Measurements from ENCODE around the gene LTBP3.
A peak's percentile ranks its signal among the peaks of the same experiment; 100 is the strongest.
"Not testable (repeated sequence)": the region's sequence is repeated elsewhere in the genome, so short reads cannot be mapped to it uniquely, and the experiment has no call there.

LTBP3 gene

DNA sequence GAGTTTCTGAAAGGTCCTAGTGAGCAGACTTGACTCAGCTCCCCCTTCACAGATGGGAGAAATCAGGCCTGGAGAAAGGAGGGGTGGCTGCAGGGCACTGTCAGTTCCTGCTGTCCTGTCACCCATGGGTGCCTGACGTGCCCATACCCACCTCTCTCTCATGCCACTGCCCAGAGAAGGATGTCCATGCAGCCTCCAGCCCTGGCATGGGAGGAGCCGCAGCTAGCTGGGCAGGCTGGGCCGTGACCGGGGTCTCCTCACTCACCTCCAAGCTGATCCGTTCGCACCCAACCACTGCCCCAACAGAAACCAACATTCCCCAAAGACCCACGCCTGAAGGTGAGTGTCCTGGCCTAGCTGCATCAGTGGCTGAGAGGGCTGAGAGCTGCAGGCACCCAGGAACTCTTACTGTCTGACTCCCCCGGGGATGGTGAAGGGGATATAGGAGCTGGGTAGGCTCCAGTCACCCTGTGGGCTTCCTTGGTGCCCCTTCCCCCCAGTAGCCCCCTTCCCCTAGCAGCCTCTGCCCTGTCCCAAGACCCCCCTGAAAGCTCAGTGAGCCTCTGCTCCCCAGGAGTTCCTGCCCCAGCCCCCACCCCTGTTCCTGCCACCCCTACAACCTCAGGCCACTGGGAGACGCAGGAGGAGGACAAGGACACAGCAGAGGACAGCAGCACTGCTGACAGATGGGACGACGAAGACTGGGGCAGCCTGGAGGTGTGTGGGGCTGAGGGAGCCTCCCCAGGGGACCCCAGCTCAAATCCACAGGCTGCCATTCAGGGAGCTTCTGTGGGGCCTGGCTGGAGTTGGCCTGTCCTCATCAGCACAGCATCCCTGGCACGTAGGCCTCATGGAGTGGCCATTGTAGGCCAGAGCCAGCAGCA lies 21.5 kb downstream of the LTBP3 start:
- DNase-seq (ENCODE audit: low read depth) = no peak

DNA sequence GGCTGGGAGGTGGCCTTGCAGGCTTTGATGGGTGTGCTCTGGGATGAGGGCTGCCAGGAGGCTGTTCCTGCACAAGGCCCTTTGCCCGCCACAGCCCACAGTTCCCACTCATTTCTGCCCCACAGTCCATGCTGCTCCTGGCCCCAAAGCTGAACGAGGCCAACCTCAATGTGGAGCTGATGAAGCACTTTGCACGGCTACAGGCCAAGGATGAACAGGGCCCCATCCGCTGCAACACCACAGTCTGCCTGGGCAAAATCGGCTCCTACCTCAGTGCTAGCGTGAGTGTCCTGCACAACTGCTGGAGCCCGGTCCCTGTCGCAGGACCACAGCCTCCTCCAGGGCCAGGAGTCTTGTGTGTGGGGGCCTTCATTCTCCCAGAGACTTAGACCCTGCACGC lies 23.1 kb downstream of the LTBP3 start:
- DNase-seq (ENCODE audit: low read depth) = no peak

DNA sequence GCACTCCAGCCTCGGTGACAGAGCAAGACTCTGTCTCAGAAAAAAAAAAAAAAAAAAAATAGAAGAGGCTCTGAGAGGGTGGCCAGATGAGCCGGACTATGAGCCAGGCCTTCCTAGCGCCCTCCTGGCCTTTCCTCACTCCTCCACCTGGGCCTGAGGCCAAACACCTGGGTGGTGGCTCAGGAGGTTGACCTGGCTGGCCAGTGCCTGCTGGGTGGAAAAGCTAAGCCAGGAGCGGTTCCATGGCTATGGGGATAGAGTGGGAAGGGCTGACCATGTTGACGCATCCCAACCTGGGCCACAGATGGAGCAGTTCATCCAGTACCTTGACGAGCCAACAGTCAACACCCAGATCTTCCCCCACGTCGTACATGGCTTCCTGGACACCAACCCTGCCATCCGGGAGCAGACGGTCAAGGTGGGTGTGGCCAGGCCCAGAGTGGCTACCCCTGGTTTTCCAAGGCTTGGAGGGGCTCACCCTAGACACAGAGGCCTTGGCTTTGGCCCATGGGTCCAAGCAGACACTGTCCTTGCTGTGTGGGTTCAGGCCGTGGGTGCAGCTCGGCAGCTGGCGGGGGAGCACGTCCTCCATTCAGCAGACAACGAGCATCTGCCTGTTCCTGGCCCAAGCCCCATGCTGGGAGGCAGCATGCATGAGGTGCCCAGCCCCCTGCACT lies 25.6 kb downstream of the LTBP3 start:
- DNase-seq (ENCODE audit: low read depth) = no peak

DNA sequence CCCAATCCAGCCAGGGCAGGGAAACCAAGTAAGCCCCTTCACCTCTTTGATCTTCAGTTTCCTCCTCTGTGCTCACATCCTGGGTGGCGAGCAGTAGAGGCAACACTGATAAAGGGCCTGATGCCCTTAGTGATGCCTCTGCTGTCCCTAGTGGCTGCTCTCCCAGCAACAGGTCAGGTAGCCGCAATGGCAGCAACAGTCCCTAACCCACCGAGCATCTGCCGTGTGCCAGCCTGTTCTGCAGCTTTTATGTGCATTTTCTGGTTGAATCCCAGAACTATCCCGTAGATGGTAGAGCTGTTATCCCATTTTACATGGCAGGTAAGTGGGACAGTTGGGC lies 28.0 kb downstream of the LTBP3 start:
- no peak for DNase-seq (ENCODE audit: low read depth)

DNA sequence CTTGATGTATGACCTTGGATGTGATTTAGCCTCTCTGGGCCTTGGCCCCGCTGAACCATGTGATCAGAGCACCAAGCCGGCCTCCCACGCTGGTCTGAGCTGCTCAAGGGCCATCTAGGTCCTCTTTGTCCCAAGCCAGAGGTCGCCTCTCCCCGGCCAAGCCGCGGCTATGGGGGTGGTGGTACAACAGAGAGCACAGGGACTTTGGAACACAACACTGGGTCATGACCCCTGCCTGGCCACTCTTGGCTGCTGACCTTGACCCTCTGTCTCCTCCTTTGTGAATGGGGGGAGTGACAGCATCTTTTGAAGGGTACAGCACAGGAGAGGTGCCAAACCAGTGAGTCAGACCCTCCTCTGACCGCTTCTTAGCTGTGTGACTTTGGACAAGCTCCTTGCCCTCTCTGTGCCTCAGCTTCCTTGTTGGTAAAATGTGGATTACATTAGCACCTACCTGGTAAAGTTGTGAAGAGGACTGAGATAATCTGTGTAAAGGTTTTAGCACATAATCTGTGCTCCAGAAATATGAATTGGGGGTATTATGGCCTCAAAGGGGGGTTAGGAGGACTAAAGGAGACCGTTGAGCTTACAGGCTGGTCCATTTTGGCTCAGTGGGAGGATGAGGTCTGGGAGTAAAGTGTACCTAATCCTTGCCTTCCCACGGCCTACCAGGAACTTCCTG lies 28.5 kb downstream of the LTBP3 start:
- DNase-seq (ENCODE audit: low read depth) = no peak

DNA sequence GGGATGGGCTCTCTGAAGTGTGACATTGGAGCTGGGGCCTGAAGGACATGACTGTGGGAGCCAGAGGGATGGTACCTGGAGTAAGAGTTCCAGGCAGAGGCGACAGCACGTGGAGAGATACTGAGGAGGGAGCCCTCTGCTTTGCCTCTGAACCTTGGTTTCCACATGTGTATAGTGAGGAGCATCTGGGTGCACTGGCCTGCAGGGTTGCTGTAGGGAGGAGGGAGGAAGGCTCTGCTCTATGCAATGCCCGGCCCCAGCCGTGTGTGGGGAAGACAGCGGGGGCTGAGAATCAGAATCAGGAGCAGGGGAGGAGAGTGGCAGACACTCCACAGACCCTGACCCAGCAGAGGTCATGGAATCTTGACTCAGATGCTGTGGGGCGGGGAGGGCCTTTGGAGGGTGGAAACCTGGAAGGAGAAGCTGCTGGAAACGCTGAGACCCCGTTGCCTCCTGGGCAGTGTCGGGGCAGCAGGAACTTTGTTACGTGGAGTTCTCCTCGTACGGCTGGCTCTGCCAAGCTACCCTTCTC lies 29.3 kb downstream of the LTBP3 start:
- no peak for DNase-seq (ENCODE audit: low read depth)

DNA sequence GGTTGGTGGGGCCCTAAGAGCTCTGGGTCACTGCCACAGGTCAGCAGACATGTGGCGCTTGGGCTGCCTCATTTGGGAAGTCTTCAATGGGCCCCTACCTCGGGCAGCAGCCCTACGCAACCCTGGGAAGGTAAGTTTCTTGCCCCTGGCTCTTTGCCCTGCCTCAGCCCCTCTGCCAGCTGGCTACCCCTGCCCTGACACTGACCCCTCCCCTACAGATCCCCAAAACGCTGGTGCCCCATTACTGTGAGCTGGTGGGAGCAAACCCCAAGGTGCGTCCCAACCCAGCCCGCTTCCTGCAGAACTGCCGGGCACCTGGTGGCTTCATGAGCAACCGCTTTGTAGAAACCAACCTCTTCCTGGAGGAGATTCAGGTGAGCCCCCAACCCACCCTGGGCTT lies 31.4 kb downstream of the LTBP3 start:
- DNase-seq (ENCODE audit: low read depth) = no peak

DNA sequence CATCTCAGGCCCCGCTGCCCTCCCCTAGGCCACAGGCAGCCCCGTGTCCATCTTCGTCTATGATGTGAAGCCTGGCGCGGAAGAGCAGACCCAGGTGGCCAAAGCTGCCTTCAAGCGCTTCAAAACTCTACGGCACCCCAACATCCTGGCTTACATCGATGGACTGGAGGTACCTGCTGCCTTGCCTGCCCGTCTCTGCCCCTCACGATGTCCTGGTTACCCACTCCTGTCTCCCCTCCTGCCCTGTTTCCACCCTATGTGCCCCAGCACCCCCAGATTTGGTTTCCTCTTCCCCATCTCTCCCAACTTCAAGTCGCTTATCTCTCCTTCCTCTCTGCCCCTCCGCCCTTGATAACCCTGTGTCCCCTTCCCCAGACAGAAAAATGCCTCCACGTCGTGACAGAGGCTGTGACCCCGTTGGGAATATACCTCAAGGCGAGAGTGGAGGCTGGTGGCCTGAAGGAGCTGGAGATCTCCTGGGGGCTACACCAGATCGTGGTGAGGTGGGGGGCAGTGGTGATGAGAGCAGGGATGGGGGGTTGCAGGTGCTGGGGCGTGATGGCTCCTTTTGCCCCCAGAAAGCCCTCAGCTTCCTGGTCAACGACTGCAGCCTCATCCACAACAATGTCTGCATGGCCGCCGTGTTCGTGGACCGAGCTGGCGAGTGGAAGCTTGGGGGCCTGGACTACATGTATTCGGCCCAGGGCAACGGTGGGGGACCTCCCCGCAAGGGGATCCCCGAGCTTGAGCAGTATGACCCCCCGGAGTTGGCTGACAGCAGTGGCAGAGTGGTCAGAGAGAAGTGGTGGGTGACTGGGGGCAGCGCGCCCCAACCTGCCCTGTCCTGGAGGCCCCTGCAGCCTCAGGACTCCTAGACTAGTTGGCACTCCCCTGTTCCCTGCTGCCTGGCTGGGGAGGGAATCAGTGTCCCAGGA lies 32.3 kb downstream of the LTBP3 start:
- no peak for DNase-seq (ENCODE audit: low read depth)

DNA sequence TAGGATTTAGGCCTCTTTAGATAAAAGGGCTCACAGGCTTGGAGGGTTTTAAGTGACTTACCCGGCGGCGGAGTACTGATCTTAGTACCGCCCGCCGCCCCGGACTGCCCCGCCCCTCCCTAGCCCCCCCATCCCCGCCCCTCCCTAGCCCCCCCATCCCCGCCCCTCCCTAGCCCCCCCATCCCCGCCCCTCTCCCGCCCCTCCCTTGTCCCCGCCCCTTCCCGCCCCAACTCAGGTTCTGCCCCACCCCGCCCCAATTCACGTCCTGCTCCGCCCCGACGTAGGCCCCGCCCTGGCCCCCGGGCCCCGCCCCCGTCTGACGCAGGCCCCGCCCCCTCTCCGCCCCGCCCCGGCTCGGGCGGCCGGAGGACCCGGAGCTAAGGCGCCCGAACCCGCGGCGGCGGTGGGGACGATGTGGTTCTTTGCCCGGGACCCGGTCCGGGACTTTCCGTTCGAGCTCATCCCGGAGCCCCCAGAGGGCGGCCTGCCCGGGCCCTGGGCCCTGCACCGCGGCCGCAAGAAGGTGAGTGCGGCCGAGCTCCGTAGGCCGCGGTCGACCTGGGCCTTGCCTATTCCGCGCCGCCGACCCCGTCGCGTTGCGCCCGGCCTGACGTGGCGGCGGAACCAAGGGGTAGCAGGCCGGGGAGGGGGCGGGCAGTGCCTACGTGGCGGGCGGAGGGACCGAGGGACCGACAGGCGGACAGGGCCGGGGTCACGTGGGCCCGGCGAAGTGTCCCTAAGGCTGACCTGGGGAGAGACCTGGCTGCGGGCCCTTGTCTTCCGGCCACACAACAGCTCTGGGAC lies 33.2 kb downstream of the LTBP3 start, which contains the start of gene SCYL1:
Gene SCYL1 (plus strand): TSS at position 343 of the 805 bp plus-strand sequence. CDS start 71 bp downstream, at position 414.
- peak; percentile 81 for DNase-seq (ENCODE audit: low read depth)

DNA sequence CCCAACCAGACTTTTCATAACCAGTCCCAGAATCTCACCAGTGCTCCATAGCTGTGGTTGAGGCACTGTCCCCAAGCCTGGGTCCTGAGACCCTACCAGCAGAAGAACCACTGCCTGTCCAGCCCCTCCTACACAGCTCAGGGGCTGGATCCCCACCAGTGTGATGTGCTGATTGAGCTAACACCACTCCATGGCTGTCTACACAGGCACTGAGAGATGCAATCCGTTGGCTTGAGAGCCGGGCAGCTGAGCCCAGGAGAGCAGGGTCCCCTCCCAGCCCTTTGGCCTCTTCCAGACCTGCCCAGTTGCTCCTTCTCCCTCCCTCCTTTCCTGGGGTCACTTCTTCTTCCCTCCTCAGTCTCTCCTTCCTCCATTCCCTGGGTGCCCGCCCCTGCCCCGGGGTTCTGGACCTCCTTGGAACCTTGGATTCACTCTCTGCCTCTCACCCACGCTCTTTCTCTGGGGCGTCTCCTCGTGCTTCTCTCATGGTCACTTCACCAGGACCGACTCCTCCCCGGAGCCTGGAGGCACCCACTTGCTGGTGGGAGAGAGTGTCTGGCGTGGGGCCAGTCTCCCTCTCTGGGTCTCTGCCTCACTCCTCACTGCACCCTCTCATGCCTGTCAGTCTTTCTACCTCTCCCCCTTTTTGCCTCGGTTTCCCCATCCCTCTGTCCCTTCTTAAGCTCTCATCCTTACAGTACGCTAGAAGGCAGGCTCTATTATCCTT lies 34.0 kb downstream of the LTBP3 start:
- no peak for DNase-seq (ENCODE audit: low read depth)

DNA sequence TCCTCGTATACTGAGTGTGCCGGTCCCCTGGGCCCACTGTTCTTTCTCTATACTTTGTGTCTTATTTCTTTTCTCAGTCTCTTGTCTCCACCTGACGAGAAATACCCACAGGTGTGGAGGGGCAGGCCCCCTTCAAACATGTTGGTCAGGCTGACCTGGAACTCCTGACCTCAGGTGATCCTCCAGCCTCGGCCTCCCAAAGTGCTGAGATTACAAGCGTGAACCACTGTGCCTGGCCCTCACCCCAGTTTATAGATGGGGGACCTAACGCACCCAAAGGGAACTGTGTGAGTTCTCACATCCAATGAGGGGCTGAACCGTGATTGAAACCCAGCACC lies 34.6 kb downstream of the LTBP3 start:
- not testable (repeated sequence) for DNase-seq (ENCODE audit: low read depth)

DNA sequence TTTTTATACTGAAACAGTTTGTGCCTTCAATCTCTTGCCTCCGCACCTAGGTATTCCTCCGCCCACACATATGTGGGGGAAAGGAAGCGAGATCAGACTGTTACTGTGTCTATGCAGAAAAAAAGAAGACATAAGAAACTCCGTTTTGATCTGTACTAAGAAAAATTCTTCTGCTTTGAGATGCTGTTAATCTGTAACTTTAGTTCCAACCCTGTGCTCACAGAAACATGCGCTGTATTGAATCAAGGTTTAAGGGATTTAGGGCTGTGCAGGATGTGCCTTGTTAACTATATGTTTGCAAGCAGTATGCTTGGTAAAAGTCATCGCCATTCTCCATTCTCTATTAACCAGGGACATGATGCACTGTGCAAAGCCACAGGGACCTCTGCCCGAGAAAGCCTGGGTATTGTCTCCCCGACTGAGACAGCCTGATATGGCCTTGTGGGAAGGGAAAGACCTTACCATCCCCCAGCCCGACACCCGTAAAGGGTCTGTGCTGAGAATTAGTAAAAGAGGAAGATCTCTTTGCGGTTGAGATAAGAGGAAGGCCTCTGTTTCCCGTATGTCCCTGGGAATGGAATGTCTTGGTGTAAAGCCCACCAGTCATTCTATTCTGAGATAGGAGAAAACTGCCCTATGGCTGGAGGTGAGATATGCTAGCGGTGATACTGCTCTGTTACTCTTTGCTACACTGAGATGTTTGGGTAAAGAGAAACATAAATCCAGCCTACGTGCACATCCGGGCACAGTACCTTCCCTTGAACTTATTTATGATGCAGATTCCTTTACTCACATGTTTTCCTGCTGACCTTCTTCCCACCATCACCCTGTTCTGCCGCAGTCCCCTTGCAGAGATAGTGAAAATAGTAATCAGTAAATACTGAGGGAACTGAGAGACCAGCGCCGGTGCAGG lies 35.2 kb downstream of the LTBP3 start:
- DNase-seq (ENCODE audit: low read depth) = not testable (repeated sequence)

DNA sequence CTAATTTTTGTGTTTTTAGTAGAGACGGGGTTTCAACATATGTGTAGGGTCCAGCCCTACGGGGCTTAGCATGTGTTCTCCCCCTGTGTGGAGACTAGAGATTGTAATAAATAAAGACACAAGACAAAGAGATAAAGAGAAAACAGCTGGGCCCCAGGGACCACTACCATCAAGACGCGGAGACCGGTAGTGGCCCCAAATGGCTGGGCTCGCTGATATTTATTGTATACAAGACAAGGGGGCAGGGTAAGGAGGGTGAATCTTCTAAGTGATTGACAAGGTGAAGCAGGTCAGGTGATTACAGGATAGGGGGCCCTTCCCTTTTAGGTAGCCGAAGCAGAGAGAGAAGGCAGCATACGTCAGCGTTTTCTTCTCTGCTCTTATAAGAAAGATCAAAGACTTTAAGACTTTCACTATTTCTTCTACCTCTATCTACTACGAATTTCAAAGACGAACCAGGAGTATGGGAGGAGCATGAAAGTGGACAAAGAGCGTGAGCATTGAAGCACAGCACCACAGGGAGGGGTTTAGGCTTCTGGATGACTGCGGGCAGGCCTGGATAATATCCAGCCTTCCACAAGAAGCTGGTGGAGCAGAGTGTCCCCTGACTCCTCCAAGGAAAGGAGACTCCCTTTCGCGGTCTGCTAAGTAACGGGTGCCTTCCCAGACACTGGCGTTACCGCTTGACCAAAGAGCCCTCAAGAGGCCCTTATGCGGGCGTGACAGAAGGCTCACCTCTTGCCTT lies 36.2 kb downstream of the LTBP3 start:
- DNase-seq (ENCODE audit: low read depth) = not testable (repeated sequence)

DNA sequence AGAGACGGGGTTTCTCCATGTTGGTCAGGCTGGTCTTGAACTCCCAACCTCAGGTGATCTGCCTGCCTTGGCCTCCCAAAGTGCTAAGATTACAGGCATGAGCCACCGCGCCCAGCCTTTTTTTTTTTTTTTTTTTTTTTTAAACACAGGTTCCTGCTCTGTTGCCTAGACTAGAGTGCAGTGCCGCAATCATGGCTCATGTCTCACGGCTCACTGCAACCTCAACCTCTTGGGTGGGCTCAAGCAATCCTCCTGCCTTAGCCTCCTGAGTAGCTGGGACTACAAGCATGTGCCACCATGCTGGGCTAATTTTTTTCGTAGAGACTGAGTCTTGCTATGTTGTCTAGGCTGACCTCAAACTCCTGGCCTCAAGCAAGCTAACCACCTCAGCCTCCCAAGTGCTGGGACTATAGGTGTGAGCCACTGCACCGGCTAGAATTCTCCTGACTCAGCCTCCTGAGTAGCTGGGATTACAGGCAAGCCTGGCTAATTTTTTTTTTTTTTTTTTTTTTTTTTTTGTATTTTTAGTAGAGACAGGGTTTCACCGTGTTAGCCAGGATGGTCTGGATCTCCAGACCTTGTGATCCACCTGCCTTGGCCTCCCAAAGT lies 39.1 kb downstream of the LTBP3 start:
- DNase-seq (ENCODE audit: low read depth) = not testable (repeated sequence)

DNA sequence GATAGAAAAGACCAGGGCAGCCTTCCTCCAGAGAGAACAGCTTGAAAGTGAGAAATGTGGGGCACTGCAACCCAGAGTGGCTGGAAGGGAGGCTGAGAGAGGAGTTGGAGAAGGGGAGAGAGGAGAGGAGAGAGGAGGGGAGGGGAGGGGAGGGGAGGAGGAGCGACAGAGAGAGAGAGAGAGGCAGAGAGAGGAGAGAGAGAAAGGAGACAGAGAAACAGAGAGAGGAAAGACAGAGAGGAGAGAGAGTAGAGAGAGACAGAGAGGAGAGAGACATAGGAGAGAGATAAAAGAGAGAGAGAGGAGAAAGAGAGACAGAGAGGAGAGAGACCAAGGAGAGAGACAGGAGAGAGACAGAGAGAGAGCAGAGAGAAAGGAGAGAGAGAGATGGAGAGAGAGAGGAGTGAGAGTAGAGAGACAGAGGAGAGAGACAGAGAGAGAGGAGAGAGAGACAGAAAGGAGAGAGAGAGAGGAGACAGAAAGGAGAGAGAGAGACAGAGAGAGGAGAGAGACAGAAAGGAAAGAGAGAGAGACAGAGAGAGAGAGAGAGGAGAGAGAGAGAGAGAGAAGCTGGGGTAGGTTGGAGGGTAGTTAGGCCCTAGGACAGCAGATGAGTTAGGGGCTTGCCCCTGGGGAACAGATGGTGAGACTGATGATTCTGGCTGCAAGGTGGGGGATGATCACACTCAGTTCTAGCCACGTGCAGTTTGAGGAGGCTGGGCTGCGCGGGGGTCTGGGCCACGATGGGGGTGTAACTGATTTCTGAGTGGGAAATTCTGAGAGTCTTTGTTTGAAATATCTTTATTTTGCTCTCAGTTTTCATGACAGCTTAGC lies 41.8 kb downstream of the LTBP3 start:
- no peak for DNase-seq (ENCODE audit: low read depth)

DNA sequence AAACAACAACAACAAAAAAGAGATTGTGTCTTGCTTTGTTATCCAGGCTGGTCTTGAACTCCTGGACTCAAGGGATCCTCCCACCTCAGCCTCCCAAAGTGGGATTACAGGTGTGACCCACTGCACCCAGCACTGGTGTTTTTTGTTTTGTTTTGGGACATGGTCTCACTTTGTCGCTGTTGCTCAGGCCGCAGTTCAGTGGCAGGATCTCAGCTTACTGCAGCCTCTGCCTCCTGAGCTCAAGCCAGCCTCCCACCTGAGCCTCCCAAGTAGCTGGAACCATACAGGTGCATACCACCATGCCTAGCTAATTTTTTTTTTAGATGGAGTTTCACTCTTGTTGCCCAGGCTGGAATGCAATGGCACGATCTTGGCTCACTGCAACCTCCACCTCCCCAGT lies 45.8 kb downstream of the LTBP3 start:
- DNase-seq (ENCODE audit: low read depth) = not testable (repeated sequence)

Data from fibroblast of gingiva (primary cell).